Ovary (tissue), 3 donors: ENCODE measurements around the gene HES5.

Source experiments
- EP300 ChIP-seq: sonication (generic); formaldehyde crosslinking; IDR thresholded peaks from one replicate; pipeline ENCODE4 v1.6.1; 2017; ENCODE audit warnings: antibody characterized with exemption
- TF ChIP-seq, protein P1 (sequence below), 3 donors: fragments of 450-650 bp in 2 of 3; fragments of 200-600 bp in 1 of 3; IDR thresholded peaks; one replicate each; pipeline versions ENCODE4 v1.5.1 to v1.8.0; 2016 to 2022; ENCODE audit warnings: antibody characterized with exemption in 3 of 3, mild to moderate bottlenecking in 1 of 3
- donor health status: DM: no; HTN: no; CAD: no.

DNA sequence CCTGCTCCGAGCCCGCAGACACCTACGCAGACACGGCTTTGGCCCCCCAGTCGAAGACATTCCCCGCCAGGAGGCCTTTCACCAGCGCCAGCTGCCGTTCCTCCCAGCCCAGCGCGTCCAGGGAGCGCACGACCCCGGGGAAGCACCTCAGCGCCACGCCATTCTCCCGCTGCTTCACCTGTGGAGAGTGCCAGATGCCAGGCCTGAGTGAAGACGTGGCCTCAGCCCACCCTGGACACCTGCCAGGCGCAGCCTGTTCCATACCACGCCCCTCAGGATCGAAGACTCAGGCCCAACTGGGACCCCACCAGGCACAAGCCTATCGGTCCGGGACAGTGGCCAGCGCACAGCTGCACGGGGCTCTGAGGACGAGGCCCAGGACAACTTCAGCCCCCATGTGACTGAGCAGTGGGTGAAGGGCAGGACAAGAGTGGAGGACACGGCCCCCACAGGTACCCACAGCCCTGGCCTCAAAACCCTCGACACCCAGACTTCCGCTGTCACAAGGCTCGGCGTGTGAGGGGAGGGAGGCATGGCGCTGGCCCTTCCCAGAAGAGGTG is 17.1 kb downstream of the HES5 start:
- TF ChIP-seq EP300 = no peak
- TF ChIP-seq, protein P1, sequence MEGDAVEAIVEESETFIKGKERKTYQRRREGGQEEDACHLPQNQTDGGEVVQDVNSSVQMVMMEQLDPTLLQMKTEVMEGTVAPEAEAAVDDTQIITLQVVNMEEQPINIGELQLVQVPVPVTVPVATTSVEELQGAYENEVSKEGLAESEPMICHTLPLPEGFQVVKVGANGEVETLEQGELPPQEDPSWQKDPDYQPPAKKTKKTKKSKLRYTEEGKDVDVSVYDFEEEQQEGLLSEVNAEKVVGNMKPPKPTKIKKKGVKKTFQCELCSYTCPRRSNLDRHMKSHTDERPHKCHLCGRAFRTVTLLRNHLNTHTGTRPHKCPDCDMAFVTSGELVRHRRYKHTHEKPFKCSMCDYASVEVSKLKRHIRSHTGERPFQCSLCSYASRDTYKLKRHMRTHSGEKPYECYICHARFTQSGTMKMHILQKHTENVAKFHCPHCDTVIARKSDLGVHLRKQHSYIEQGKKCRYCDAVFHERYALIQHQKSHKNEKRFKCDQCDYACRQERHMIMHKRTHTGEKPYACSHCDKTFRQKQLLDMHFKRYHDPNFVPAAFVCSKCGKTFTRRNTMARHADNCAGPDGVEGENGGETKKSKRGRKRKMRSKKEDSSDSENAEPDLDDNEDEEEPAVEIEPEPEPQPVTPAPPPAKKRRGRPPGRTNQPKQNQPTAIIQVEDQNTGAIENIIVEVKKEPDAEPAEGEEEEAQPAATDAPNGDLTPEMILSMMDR (IDR thresholded peaks at IDR 0.05) = no peak
